Measurements from ENCODE around the gene RUFY1.
"Not testable (repeated sequence)": the region's sequence is repeated elsewhere in the genome, so short reads cannot be mapped to it uniquely, and the experiment has no call there.

GRCh38 chr5:179515501-179515900, 34.9 kb upstream of the RUFY1 start:
- TF ChIP-seq CTCF, POLR2A, EP300 (IDR thresholded peaks at IDR 0.05): not testable (repeated sequence)

Measured in ovary (tissue), 3 donors.